NT2/D1 (cell line): ENCODE results near the gene ZFYVE9.
"Not testable (repeated sequence)": the region's sequence is repeated elsewhere in the genome, so short reads cannot be mapped to it uniquely, and the experiment has no call there.

Experiments used
- DNase-seq: peaks from one replicate; pipeline ENCODE4 v3.0.0-alpha.2; 2011; ENCODE audit warnings: low read depth, low spot score
- H3K27me3 ChIP-seq: 2 replicates; pipeline ENCODE4 v1.6.0; 2011; ENCODE audit warnings: mild to moderate bottlenecking; ENCODE audit not compliant: insufficient read length, insufficient read depth
- H3K36me3 ChIP-seq: 2 replicates; pipeline ENCODE4 v1.6.1; 2011; ENCODE audit warnings: mild to moderate bottlenecking, low read length, mixed read lengths; ENCODE audit not compliant: insufficient read depth, insufficient read length
- H3K4me1 ChIP-seq: 2 replicates; pipeline ENCODE4 v1.5.1; 2011; ENCODE audit not compliant: insufficient read depth, insufficient read length
- H3K4me3 ChIP-seq: 2 replicates; pipeline ENCODE4 v1.5.1; 2011; ENCODE audit warnings: low read depth; ENCODE audit not compliant: insufficient read length
- H3K9ac ChIP-seq: 2 replicates; pipeline ENCODE4 v1.6.0; 2011; ENCODE audit warnings: low read depth; ENCODE audit not compliant: insufficient read length
- H3K9me3 ChIP-seq: 2 replicates; pipeline ENCODE4 v1.5.1; 2011; ENCODE audit warnings: mild to moderate bottlenecking, low read length; ENCODE audit not compliant: insufficient read depth
- SUZ12 ChIP-seq: IDR thresholded peaks from 2 replicates; pipeline ENCODE4 v1.6.1; 2011; ENCODE audit not compliant: insufficient read length, insufficient read depth; ENCODE audit errors: extremely low read depth
- YY1 ChIP-seq: IDR thresholded peaks from 2 replicates; pipeline ENCODE4 v1.6.1; 2011; ENCODE audit not compliant: insufficient read length, insufficient read depth
- ZNF274 ChIP-seq: IDR thresholded peaks from 2 replicates; pipeline ENCODE4 v1.6.1; 2011; ENCODE audit warnings: mild to moderate bottlenecking, low read depth, low read length

ZFYVE9 gene

GRCh38 chr1:52140633-52141512, 1.0 kb upstream of the ZFYVE9 start:
- Histone ChIP-seq H3K9me3 (no peaks in the 10 kb centered on the region), H3K27me3 (peaks cover 45% of the 10 kb centered on the region), H3K9ac (no peak overlapping the region), H3K36me3 (no peaks in the 10 kb centered on the region), H3K4me1 (no peaks in the 10 kb centered on the region), H3K4me3 (no peak overlapping the region)
- DNase-seq = no peak
- TF ChIP-seq ZNF274 (no peak), YY1 (no peak), SUZ12 (no peak)

- peak; percentile 40 for DNase-seq
- H3K9ac ChIP-seq = peak overlapping the region; percentile 94
- no peaks in the 10 kb centered on the region for H3K4me1 ChIP-seq
- TF ChIP-seq YY1 (no peak), ZNF274 (no peak), SUZ12 (no peak)
- no peaks in the 10 kb centered on the region for H3K36me3 ChIP-seq
- peaks cover 45% of the 10 kb centered on the region for H3K27me3 ChIP-seq
- H3K4me3 ChIP-seq = peak overlapping the region; percentile 90
- H3K9me3 ChIP-seq = no peaks in the 10 kb centered on the region
Measured at GRCh38 chr1:52142220-52143183, 613 bp downstream of the ZFYVE9 start.

GRCh38 chr1:52145137-52145536, 3.2 kb downstream of the ZFYVE9 start:
- no peak overlapping the region for H3K9ac ChIP-seq
- no peaks in the 10 kb centered on the region for H3K4me1 ChIP-seq
- H3K36me3 ChIP-seq = no peaks in the 10 kb centered on the region
- H3K9me3 ChIP-seq = no peaks in the 10 kb centered on the region
- peaks cover 28% of the 10 kb centered on the region for H3K27me3 ChIP-seq
- TF ChIP-seq ZNF274 (no peak), YY1 (no peak), SUZ12 (no peak)
- no peak overlapping the region for H3K4me3 ChIP-seq
- no peak for DNase-seq

- H3K4me1 ChIP-seq, H3K36me3 ChIP-seq, H3K27me3 ChIP-seq, DNase-seq, H3K4me3 ChIP-seq, H3K9me3 ChIP-seq, H3K9ac ChIP-seq: not testable (repeated sequence)
Measured at GRCh38 chr1:52150445-52150844, 8.6 kb downstream of the ZFYVE9 start.

- Histone ChIP-seq H3K4me1 (no peaks in the 10 kb centered on the region), H3K27me3 (no peaks in the 10 kb centered on the region), H3K4me3 (no peak overlapping the region), H3K9me3 (no peaks in the 10 kb centered on the region), H3K9ac (no peak overlapping the region), H3K36me3 (no peaks in the 10 kb centered on the region)
- DNase-seq = no peak
- TF ChIP-seq ZNF274 = no peak
- no peak for TF ChIP-seq YY1
- no peak for TF ChIP-seq SUZ12
Measured at GRCh38 chr1:52150946-52151345, 9.1 kb downstream of the ZFYVE9 start.

GRCh38 chr1:52152572-52152971, 10.7 kb downstream of the ZFYVE9 start:
- DNase-seq = no peak
- Histone ChIP-seq H3K9me3 (peaks cover 2% of the 10 kb centered on the region), H3K4me3 (no peak overlapping the region), H3K9ac (no peak overlapping the region), H3K4me1 (no peaks in the 10 kb centered on the region), H3K27me3 (no peaks in the 10 kb centered on the region), H3K36me3 (no peaks in the 10 kb centered on the region)
- TF ChIP-seq YY1 = no peak
- TF ChIP-seq SUZ12 = no peak
- no peak for TF ChIP-seq ZNF274

- H3K27me3 ChIP-seq = no peaks in the 10 kb centered on the region
- TF ChIP-seq SUZ12 (no peak), ZNF274 (no peak), YY1 (no peak)
Measured at GRCh38 chr1:52153010-52153409, 11.1 kb downstream of the ZFYVE9 start.

More at GRCh38 chr1:52153010-52153409, 11.1 kb downstream of the ZFYVE9 start:
- Histone ChIP-seq H3K9me3 (peaks cover 7% of the 10 kb centered on the region), H3K4me1 (no peaks in the 10 kb centered on the region), H3K4me3 (no peak overlapping the region), H3K36me3 (no peaks in the 10 kb centered on the region), H3K9ac (no peak overlapping the region)
- no peak for DNase-seq
